Lower leg skin (tissue), 4 donors: ENCODE measurements around the gene RHEBL1. TPM values are rescaled to one million over a fixed set of nuclear protein-coding genes. Genes with fewer than 3 reads are reported as not detected.

Experiments used
- DNase-seq, 2 donors: peaks; one replicate each; pipeline ENCODE4 v3.0.0-alpha.2; 2019; ENCODE audit warnings: low spot score in 2 of 2
- H3K4me3 ChIP-seq: fragments of 200-600 bp; sonication (generic); 2 replicates; pipeline ENCODE4 v1.5.1; 2017; ENCODE audit warnings: mild to moderate bottlenecking, low read depth; ENCODE audit not compliant: poor library complexity, severe bottlenecking
- POLR2A ChIP-seq, 2 donors: fragments of 450-650 bp; IDR thresholded peaks; one replicate each; pipeline ENCODE4 v1.6.1; 2016 to 2017; ENCODE audit warnings: antibody characterized with exemption in 2 of 2, mild to moderate bottlenecking in 1 of 2, moderate library complexity in 1 of 2
- WGBS, 2 donors: methylation state at CpG; one replicate each; pipeline ENCODE4 v1.1.5; 2018; 5-methylcytosine and 5-hydroxymethylcytosine counted together
- intact Hi-C: fragments of 100-400 bp; cut with DNase I; formaldehyde crosslinking; loops from one replicate; pipeline ENCODE4 v1.15.0; 2023; ENCODE audit warnings: low total_unique reads
- total RNA-seq, 4 donors: library from RNA; depleted of rRNA; stranded (reverse); fragments of >200 nt; gene quantifications; one replicate each; pipeline ENCODE4 v1.1.0, GENCODE V29; 2016
- TF ChIP-seq, protein P1 (sequence below), 3 donors: fragments of 450-650 bp; IDR thresholded peaks; one replicate each; pipeline ENCODE4 v1.5.1; 2016; ENCODE audit warnings: antibody characterized with exemption in 3 of 3, mild to moderate bottlenecking in 3 of 3, moderate library complexity in 2 of 3

The RHEBL1 gene
- total RNA-seq, 4 donors from 2014 or later: 1.4 to 2.1 (median 1.9) TPM

DNA sequence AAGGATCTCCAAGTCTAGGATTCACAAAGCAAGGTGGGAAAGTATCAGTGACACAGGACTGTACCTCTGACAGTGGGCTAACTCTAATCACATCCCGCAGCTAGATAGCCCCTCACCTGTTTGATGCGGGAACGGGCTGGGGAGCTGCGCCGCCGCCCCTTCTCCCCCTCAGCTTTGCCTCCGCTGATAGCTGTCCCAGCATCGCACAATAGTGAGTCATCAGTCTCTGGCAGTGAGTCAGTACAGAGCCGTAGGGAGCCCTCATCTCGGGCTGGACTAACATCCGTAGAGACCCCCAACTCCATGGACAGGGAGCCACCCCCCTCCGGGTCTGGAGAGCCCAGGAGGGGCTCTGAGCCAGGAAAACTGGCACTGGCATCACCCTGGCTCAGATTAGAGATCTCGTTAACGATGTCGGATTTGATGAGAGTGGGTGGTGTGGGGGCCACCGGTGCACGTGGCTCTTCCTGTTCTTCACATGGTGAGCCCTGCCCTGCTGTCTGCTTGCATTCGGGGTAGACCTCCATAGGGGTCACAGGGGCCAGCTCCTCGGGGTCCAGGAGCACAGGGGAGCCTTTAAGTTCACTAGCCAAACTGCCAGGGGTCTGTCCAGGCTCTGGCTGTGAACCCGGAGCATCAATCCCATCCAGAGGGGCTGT, 20.1 kb downstream of the RHEBL1 start:
- intact Hi-C loops: no loop called here

DNA sequence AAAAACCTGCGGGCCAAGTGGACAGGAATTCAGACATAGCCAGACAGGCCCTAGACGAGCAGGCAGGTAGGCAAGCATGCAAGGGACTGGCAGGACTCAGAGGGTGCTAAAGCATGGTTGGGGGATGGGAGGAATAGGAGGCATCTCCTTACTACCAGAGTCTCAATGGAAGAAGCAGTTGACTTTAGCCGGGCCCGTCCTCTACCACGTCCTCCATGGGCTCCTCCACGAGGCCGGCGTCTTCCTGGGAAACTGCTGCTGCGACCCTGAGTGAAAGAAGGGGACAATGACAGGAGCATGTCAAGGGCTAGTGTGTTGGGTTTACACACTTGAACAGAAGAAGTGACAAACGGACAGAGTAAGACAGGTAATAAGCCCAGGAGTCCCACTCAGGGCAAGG, 20.8 kb downstream of the RHEBL1 start:
- H3K4me3 ChIP-seq: no peak overlapping the region
- TF ChIP-seq, protein P1, sequence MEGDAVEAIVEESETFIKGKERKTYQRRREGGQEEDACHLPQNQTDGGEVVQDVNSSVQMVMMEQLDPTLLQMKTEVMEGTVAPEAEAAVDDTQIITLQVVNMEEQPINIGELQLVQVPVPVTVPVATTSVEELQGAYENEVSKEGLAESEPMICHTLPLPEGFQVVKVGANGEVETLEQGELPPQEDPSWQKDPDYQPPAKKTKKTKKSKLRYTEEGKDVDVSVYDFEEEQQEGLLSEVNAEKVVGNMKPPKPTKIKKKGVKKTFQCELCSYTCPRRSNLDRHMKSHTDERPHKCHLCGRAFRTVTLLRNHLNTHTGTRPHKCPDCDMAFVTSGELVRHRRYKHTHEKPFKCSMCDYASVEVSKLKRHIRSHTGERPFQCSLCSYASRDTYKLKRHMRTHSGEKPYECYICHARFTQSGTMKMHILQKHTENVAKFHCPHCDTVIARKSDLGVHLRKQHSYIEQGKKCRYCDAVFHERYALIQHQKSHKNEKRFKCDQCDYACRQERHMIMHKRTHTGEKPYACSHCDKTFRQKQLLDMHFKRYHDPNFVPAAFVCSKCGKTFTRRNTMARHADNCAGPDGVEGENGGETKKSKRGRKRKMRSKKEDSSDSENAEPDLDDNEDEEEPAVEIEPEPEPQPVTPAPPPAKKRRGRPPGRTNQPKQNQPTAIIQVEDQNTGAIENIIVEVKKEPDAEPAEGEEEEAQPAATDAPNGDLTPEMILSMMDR (IDR thresholded peaks at IDR 0.05): no peak
- no peak for TF ChIP-seq POLR2A (IDR thresholded peaks at IDR 0.05)
- intact Hi-C loops: no loop called here
- no peak for DNase-seq
- 93% methylated on average over 10 of the region's 10 CpGs for WGBS, 2 donors

More for the DNA sequence above, 20.1 kb downstream of the RHEBL1 start:
- no peak overlapping the region for H3K4me3 ChIP-seq
- no peak for DNase-seq
- WGBS, 2 donors: 79 to 83% methylated on average over 20 of the region's 20 CpGs
- TF ChIP-seq, protein P1 (IDR thresholded peaks at IDR 0.05): no peak
- no peak for TF ChIP-seq POLR2A (IDR thresholded peaks at IDR 0.05)

DNA sequence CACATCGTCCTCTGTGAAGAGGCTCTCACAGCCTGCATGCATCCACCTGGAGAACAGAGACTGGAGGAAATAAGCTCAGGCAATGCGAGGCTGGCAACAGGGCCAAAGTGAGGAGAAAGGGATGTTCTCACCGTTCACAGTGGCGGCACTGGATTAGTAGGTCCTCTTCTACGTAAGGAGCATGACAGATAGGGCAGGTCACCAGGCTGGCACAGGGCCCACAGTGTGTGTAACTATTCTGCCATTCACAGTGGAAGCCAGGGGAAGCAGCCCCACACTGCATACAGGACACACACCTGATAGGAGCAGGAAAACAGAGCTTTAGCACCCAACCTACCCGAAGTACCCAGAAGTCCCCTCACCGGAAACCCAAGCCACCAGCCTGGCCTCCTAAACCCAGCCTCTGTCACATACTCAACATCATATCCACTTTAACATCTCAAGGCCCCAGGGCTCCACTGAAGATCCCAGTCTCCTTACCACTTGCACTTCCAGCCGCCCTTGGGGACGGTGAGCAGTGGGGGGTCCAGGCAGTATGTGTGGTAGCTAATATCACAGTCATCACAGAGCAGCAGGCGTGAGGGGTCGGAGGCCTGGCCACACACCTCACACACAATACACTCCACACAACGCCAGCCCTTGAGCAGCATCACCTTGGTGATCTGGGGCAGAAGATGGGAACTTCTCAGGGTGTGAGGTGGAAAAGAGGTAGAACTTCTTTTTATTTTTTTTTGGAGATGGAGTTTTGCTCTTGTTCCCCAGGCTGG, 23.5 kb downstream of the RHEBL1 start:
- intact Hi-C loops: no loop called here
- H3K4me3 ChIP-seq: no peak overlapping the region
- WGBS, 2 donors: 93 to 96% methylated on average over 12 of the region's 12 CpGs
- TF ChIP-seq, protein P1 (IDR thresholded peaks at IDR 0.05): no peak
- no peak for TF ChIP-seq POLR2A (IDR thresholded peaks at IDR 0.05)
- no peak for DNase-seq

DNA sequence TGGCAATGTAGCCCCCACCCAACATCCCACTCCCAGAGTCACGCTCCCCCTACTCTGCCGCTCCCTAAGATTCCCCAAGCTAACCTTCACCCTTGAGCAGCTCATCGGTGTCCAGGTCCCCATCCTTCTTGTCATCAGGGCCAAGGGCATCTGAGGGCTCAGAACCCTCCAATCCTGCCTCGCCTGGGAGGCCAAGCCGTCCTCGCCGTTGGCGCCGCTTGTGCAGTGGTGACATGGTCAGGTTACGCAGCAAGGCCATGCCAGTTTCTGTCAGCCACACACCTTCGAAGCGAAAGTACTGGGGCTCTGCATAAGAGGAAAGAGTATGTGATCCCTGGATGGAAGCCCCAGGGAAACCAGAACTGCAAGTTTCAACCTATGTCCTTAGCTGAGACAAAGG, 25.1 kb downstream of the RHEBL1 start:
- H3K4me3 ChIP-seq: no peak overlapping the region
- intact Hi-C loops: no loop called here
- TF ChIP-seq, protein P1 (IDR thresholded peaks at IDR 0.05): no peak
- TF ChIP-seq POLR2A (IDR thresholded peaks at IDR 0.05): no peak
- 96 to 98% methylated on average over 12 of the region's 12 CpGs for WGBS, 2 donors
- DNase-seq: no peak

DNA sequence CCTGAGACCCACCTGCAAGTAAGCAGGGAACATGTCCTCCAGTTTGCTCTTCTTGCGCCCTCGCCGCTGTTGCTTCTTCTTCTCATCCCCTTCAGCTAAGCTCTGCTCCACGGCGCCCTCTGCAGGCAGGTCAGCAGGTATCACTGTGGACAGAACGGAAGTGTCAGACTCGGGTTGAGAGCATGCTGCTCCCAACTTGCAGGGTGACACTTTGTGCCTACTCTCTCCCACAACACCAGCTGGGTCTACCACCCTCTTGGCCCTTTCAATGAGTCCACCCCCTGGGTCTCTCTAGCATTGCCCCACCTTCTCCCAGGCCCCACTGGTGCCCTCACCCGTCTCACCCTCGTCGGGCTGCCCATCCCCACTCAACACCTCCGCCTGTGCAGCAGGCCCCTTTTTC, 25.9 kb downstream of the RHEBL1 start:
- DNase-seq: no peak
- TF ChIP-seq, protein P1 (IDR thresholded peaks at IDR 0.05): no peak
- no peak for TF ChIP-seq POLR2A (IDR thresholded peaks at IDR 0.05)
- WGBS, 2 donors: 54 to 61% methylated on average over 11 of the region's 11 CpGs
- no peak overlapping the region for H3K4me3 ChIP-seq
- intact Hi-C loops: no loop called here
